ENCODE data around the gene PPP4R2.

GRCh38 chr3:73110530-73110929, 113.9 kb downstream of the PPP4R2 start:
- TF ChIP-seq CTCF (IDR thresholded peaks at IDR 0.05) (no peak), POLR2A (IDR thresholded peaks at IDR 0.05) (no peak)
